GM21528 (cell line): ENCODE measurements around the gene LAMTOR5.
"Not testable (repeated sequence)": the region's sequence is repeated elsewhere in the genome, so short reads cannot be mapped to it uniquely, and the experiment has no call there.

Source experiments
- ATAC-seq: cut with Tn5 transposase; IDR thresholded peaks from one replicate; pipeline ENCODE4 v1.9.1; 2021; ENCODE audit warnings: mild to moderate bottlenecking, moderate library complexity; ENCODE audit not compliant: unreplicated experiment, low FRiP score

Gene LAMTOR5

GRCh38 chr1:110407260-110408210, at the start of gene LAMTOR5:
TSS of gene LAMTOR5 (minus strand) at chr1:110407694. CDS start at chr1:110407620, 74 bp downstream.
- ATAC-seq, result peak; percentile 83

GRCh38 chr1:110457206-110457605, 49.7 kb upstream of the LAMTOR5 start:
- ATAC-seq, result no peak

- no peak for ATAC-seq
These were observed 47.7 kb upstream of the LAMTOR5 start for GRCh38 chr1:110455151-110455550.

- no peak for ATAC-seq
These were observed 46.8 kb upstream of the LAMTOR5 start for GRCh38 chr1:110454328-110454727.

- ATAC-seq, result no peak
These were observed 46.3 kb upstream of the LAMTOR5 start for GRCh38 chr1:110453829-110454228.

- ATAC-seq, result no peak
These were observed 44.8 kb upstream of the LAMTOR5 start for GRCh38 chr1:110452330-110452729.

GRCh38 chr1:110450929-110451328, 43.4 kb upstream of the LAMTOR5 start, which contains the start of gene PROK1:
TSS of gene PROK1 (plus strand) at chr1:110451149. CDS start at chr1:110451217, 68 bp downstream.
- no peak for ATAC-seq

- no peak for ATAC-seq
These were observed 42.5 kb upstream of the LAMTOR5 start for GRCh38 chr1:110449661-110450651.

- ATAC-seq, result no peak
These were observed 37.1 kb upstream of the LAMTOR5 start for GRCh38 chr1:110444561-110444960.

- ATAC-seq, result no peak
These were observed 36.0 kb upstream of the LAMTOR5 start for GRCh38 chr1:110443451-110443850.

GRCh38 chr1:110441888-110442287, 34.4 kb upstream of the LAMTOR5 start:
- ATAC-seq, result no peak

GRCh38 chr1:110440877-110441276, 33.4 kb upstream of the LAMTOR5 start:
- no peak for ATAC-seq

GRCh38 chr1:110439873-110440272, 32.4 kb upstream of the LAMTOR5 start:
- ATAC-seq, result not testable (repeated sequence)

- ATAC-seq, result no peak
These were observed 31.4 kb upstream of the LAMTOR5 start for GRCh38 chr1:110438893-110439292.

- ATAC-seq, result not testable (repeated sequence)
These were observed 30.3 kb upstream of the LAMTOR5 start for GRCh38 chr1:110437645-110438299.

- no peak for ATAC-seq
These were observed 29.1 kb upstream of the LAMTOR5 start for GRCh38 chr1:110436635-110437034.

- no peak for ATAC-seq
These were observed 27.5 kb upstream of the LAMTOR5 start for GRCh38 chr1:110434946-110435345.

- ATAC-seq, result no peak
These were observed 26.3 kb upstream of the LAMTOR5 start for GRCh38 chr1:110433803-110434202.

GRCh38 chr1:110433213-110433612, 25.7 kb upstream of the LAMTOR5 start:
- ATAC-seq, result no peak

- no peak for ATAC-seq
These were observed 23.4 kb upstream of the LAMTOR5 start for GRCh38 chr1:110430901-110431300.
